ENCODE measurements around the gene AP3B2. TPM values are rescaled to one million over a fixed set of nuclear protein-coding genes. Genes with fewer than 3 reads are reported as not detected.

The AP3B2 gene
- total RNA-seq, 4 donors from 2014 or later, result 1.3 to 6.2 (median 2.4) TPM

GRCh38 chr15:82743810-82744209 is 34.1 kb upstream of the AP3B2 start:
- intact Hi-C loops (cut with DNase I; ENCODE audit: low total_unique reads), result no loop called here
- 92% methylated on average over 1 of the region's 1 CpG for WGBS, 2 donors
- H3K4me3 ChIP-seq (ENCODE audit: low read depth, poor library complexity, severe bottlenecking), result no peak overlapping the region
- TF ChIP-seq CTCF (IDR thresholded peaks at IDR 0.05) (no peak), POLR2A (IDR thresholded peaks at IDR 0.05) (no peak)
- no peak for DNase-seq (ENCODE audit: low spot score in 2 of 2)

GRCh38 chr15:82742134-82742533 is 32.5 kb upstream of the AP3B2 start:
- DNase-seq (ENCODE audit: low spot score in 2 of 2), result no peak
- intact Hi-C loops (cut with DNase I; ENCODE audit: low total_unique reads), result no loop called here
- 57 to 63% methylated on average over 3 of the region's 3 CpGs for WGBS, 2 donors
- H3K4me3 ChIP-seq (ENCODE audit: low read depth, poor library complexity, severe bottlenecking), result no peak overlapping the region
- TF ChIP-seq POLR2A (IDR thresholded peaks at IDR 0.05), result no peak
- no peak for TF ChIP-seq CTCF (IDR thresholded peaks at IDR 0.05)

- TF ChIP-seq POLR2A (IDR thresholded peaks at IDR 0.05) (no peak), CTCF (IDR thresholded peaks at IDR 0.05) (no peak)
- DNase-seq (ENCODE audit: low spot score in 2 of 2), result no peak
- 36 to 51% methylated on average over 2 of the region's 2 CpGs for WGBS, 2 donors
- H3K4me3 ChIP-seq (ENCODE audit: low read depth, poor library complexity, severe bottlenecking), result no peak overlapping the region
- intact Hi-C loops (cut with DNase I; ENCODE audit: low total_unique reads), result no loop called here
These were observed 29.4 kb upstream of the AP3B2 start for GRCh38 chr15:82739086-82739485.

- H3K4me3 ChIP-seq (ENCODE audit: low read depth, poor library complexity, severe bottlenecking), result no peak overlapping the region
- intact Hi-C loops (cut with DNase I; ENCODE audit: low total_unique reads), result no loop called here
- no peak for DNase-seq (ENCODE audit: low spot score in 2 of 2)
These were observed 28.3 kb upstream of the AP3B2 start for GRCh38 chr15:82737975-82738374.

GRCh38 chr15:82731527-82731926 is 21.9 kb upstream of the AP3B2 start:
- intact Hi-C loops (cut with DNase I; ENCODE audit: low total_unique reads), result no loop called here
- no peak for TF ChIP-seq POLR2A (IDR thresholded peaks at IDR 0.05)
- no peak overlapping the region for H3K4me3 ChIP-seq (ENCODE audit: low read depth, poor library complexity, severe bottlenecking)
- no peak for DNase-seq (ENCODE audit: low spot score in 2 of 2)
- 97 to 98% methylated on average over 2 of the region's 2 CpGs for WGBS, 2 donors

More at GRCh38 chr15:82737975-82738374, 28.3 kb upstream of the AP3B2 start:
- TF ChIP-seq POLR2A (IDR thresholded peaks at IDR 0.05), result no peak
- no peak for TF ChIP-seq CTCF (IDR thresholded peaks at IDR 0.05)
- 58 to 60% methylated on average over 2 of the region's 2 CpGs for WGBS, 2 donors

GRCh38 chr15:82730022-82730530 is 20.4 kb upstream of the AP3B2 start:
- TF ChIP-seq CTCF (IDR thresholded peaks at IDR 0.05) (no peak), POLR2A (IDR thresholded peaks at IDR 0.05) (no peak)
- intact Hi-C loops (cut with DNase I; ENCODE audit: low total_unique reads), result no loop called here

More at GRCh38 chr15:82730022-82730530, 20.4 kb upstream of the AP3B2 start:
- peak in 1 of 2 donors; percentile 3 for DNase-seq (ENCODE audit: low spot score in 2 of 2)
- 85 to 89% methylated on average over 11 of the region's 11 CpGs for WGBS, 2 donors
- no peak overlapping the region for H3K4me3 ChIP-seq (ENCODE audit: low read depth, poor library complexity, severe bottlenecking)
